ENCODE data around the gene LRP11.

Gene LRP11

DNA sequence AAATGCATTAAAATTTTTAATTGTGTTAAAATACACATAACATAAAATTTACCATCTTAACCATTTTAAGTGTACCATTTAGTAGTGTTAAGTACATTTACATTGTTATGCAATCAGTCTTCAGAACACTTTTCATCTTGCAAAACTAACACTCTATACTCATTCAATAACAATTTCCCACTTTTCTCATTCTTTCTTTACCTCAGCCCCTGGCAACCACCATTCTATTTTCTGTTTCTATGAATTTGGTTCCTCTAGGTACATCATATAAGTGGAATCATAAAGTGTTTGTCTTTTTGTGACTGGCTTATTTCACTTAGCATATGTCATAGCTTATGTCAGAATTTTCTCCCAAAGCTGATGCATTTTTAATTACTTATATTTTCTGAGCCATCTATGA lies 82.4 kb downstream of the LRP11 start:
- no peak for DNase-seq (ENCODE audit: low spot score)

DNA sequence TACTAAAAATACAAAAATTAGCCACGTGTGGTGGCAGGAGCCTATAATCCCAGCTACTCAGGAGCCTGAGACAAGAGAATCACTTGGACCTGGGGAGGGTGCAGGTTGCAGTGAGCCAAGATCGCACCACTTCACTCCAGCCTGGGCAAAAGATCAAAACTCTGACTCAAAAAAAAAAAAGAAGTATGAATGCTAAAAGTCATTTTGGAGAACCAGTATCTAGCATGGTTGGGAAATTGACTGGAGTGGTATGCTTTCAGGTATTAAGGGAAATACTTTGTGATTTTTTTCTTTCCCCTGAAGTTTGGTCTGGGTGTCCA lies 84.6 kb downstream of the LRP11 start:
- no peak for DNase-seq (ENCODE audit: low spot score)

DNA sequence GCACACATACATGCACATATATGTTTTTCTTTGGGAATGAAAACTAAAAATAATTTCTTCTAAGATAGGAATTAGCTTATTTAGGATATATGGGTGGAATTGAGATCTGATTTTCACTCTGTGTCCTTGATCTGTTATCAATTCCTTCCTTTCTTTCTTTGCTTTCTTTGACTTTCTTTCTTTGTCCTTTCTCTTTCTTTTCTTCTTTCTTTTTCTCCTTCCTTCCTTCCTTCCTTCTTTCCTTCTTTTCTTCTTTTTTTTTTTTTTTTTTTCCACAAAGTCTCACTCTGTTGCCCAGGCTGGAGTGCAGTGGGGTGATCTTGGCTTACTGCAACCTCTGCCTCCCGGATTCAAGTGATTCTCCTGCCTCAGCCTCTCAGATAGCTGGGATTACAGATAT lies 86.5 kb downstream of the LRP11 start:
- DNase-seq (ENCODE audit: low spot score): no peak

DNA sequence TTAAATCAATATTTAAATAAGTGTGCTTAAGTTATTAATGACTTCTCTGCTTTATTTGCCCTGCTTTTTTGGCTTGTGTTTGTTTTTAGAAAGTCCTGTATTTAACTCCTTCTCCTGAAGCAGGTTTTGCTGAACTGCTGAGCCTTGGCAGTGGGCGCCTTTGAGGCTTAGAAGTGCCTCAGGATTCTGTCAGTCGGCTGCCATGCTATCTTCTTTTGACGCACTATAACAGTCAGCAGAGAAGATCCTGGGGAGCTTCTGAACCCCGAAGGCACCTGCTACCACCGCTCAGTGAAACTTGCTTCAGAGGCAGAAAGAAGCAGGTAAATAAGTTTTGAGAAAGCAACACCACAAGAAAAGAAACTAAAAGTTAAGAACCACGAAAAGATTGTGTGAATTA lies 92.2 kb downstream of the LRP11 start:
- DNase-seq (ENCODE audit: low spot score): no peak

DNA sequence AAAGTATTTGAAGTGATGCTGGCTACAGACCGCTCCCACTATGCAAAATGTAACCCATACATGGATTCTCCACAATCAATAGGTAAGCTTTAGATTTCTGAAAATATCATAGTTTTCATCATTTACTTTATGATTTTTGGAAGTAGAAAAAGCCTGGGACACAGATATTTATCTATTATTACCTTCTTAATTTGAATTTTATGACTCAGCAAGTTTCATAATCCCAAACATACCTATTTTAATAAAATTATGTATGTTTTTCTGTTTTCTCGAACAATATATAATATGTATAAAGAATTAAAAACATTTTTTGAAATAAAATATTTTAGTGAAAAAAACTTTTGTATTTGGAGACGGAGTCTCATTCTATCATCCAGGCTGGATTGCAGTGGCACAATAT lies 93.0 kb downstream of the LRP11 start:
- DNase-seq (ENCODE audit: low spot score): no peak

DNA sequence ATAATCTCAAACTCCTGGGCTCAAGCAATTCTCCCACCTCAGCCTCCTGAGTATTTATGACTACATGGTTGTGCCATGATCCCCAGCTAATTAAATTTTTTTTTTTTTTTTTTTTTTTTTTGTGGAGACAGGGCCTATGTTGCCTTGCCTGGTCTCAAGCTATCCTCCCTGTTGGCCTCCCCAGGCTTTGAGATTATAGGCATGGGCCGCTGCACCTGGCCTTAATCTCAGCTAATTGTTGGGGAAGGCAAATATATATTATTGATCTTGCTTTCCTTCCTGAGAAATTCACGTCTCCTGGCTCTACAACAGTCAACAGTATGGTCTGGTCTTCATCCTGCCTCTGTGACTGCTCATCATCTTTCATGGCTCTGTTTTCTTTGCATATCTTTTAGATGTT lies 94.5 kb downstream of the LRP11 start:
- DNase-seq (ENCODE audit: low spot score): no peak
